GM18505 (cell line): ENCODE data around the gene C12orf42.

Experiments used
- ATAC-seq: cut with Tn5 transposase; IDR thresholded peaks from one replicate; pipeline ENCODE4 v1.9.1; 2021; ENCODE audit not compliant: unreplicated experiment
- POLR2A ChIP-seq: IDR thresholded peaks from 4 replicates; pipeline ENCODE4 v1.6.1; 2011; ENCODE audit warnings: borderline replicate concordance; ENCODE audit not compliant: insufficient read depth, insufficient read length; ENCODE audit errors: extremely low read depth

Gene C12orf42

GRCh38 chr12:103326190-103326589 lies 169.6 kb downstream of the C12orf42 start:
- TF ChIP-seq POLR2A, result no peak
- no peak for ATAC-seq

- ATAC-seq, result no peak
- no peak for TF ChIP-seq POLR2A
Observed at GRCh38 chr12:103318566-103318965, 177.2 kb downstream of the C12orf42 start.

- ATAC-seq, result no peak
- TF ChIP-seq POLR2A, result no peak
Observed at GRCh38 chr12:103317220-103317619, 178.5 kb downstream of the C12orf42 start.

- ATAC-seq, result no peak
- no peak for TF ChIP-seq POLR2A
Observed at GRCh38 chr12:103314786-103315185, 181.0 kb downstream of the C12orf42 start.

DNA sequence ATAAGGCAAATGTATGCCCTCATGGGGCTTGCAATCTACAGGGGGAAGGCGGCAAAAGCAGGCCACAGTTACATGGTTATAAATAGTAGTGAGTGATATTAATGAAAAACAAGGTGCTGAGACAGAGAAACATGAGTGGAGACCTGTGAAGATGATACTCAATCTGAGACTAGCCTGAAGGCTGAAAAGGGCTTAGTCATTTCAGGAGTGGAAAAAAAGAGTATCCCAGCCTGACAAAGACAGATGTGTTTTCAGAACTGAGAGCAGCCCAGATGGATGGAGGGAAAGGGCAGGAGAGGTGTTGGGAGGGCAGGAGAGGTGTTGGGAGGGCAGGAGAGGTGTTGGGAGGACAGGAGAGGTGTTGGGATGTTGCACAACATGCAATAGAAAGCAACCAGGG lies 181.9 kb downstream of the C12orf42 start:
- ATAC-seq, result no peak
- no peak for TF ChIP-seq POLR2A

- TF ChIP-seq POLR2A, result no peak
- no peak for ATAC-seq
Observed at GRCh38 chr12:103312742-103313354, 182.9 kb downstream of the C12orf42 start.

DNA sequence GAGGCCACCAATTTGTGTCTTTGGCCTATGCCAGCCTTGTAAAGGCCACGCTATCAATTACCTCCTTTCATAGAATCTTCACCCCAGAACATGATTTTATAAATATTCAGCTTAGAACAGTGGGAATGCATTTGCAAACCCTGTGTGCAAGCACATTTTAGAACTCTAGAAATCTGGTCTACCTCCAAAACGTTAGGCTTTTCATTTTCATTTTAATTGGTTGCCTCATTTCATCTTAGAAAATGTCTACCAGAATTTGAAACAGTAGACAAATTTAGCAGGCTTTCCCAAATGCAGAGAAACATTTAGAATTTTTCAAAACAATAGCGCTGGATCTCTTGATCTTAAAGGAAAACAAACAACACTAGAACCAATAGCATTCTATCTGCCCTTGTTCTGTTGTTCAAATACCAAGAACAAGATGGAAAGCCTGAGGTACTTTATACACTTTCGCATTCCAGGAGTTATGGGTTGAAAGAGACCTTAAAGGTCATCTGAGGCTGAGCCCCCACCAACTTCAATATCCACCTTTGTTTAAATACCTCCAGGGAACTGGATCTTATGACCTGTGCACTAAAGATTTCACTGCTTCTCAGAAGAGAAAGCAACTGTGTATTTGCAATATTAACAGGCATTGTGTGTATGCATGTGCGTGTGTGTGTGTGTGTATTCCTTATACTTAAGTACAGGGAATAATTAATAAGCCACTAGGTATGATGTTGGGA lies 185.1 kb downstream of the C12orf42 start:
- TF ChIP-seq POLR2A, result no peak
- no peak for ATAC-seq

DNA sequence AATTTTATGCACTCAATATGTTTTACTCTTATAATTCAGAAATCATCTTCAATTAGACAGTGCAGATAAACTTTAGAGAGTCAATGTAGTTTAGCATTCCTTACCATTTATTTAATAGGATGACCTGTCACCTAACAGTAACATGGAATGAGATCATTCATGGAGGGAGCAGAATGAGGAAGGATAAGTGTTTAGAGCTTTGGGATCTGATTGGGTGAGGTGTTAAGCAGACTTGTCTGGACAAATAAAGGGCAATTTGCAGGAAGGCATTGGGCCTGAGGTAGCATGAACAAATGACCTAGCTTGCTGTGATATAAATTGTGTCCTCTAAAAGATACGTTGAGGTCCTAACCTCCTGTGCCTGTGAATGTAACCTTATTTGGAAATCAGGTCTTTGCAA lies 187.4 kb downstream of the C12orf42 start:
- TF ChIP-seq POLR2A, result no peak
- no peak for ATAC-seq

GRCh38 chr12:103303484-103303883 lies 192.3 kb downstream of the C12orf42 start:
- no peak for ATAC-seq
- no peak for TF ChIP-seq POLR2A

- ATAC-seq, result no peak
Observed at GRCh38 chr12:103301642-103302591, 193.9 kb downstream of the C12orf42 start.

GRCh38 chr12:103288016-103288415 lies 207.8 kb downstream of the C12orf42 start:
- no peak for ATAC-seq
- TF ChIP-seq POLR2A, result no peak

More at GRCh38 chr12:103301642-103302591, 193.9 kb downstream of the C12orf42 start:
- TF ChIP-seq POLR2A, result no peak

GRCh38 chr12:103282124-103282523 lies 213.6 kb downstream of the C12orf42 start:
- no peak for ATAC-seq
- no peak for TF ChIP-seq POLR2A

GRCh38 chr12:103279444-103279843 lies 216.3 kb downstream of the C12orf42 start:
- no peak for TF ChIP-seq POLR2A
- peak; percentile 92 for ATAC-seq
